ENCODE results near the gene EPB41L1.

DNA sequence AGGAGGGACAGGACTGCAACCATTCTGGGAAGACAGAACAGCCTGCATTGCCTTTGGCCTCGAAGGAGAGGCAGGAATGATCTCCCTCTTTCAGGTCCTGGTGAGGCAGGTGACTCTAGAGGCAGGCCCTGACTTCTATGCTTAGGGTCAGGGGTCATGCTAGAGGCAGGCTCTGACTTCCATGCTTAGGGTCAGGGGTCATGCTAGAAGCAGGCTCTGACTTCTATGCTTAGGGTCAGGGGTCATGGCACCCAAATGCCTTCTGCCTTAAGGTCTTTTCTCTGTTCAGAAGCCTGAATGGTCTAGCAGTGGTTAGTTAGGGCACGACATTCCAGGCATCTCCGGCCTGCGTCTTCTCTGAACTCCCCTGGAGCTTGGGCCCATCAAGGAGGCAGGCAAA, 46.7 kb downstream of the EPB41L1 start:
- TF ChIP-seq CTCF (IDR thresholded peaks at IDR 0.05) (no peak), POLR2A (IDR thresholded peaks at IDR 0.05) (no peak), POLR2AphosphoS5 (IDR thresholded peaks at IDR 0.05; ENCODE audit: insufficient read depth in 1 of 2, low read depth in 1 of 2) (no peak)

Measured in vagina (tissue), 2 donors.